ENCODE results near the gene FAM47E.
A peak's percentile ranks its signal among the peaks of the same experiment; 100 is the strongest.
"Not testable (repeated sequence)": the region's sequence is repeated elsewhere in the genome, so short reads cannot be mapped to it uniquely, and the experiment has no call there.

Gene FAM47E

GRCh38 chr4:76232681-76233080 lies 18.8 kb upstream of the FAM47E start:
- no peak for DNase-seq

- DNase-seq = no peak
Measured at GRCh38 chr4:76233083-76233482, 18.4 kb upstream of the FAM47E start.

GRCh38 chr4:76233529-76233928 lies 18.0 kb upstream of the FAM47E start:
- DNase-seq = no peak

GRCh38 chr4:76233967-76234678 lies 17.4 kb upstream of the FAM47E start:
- no peak for DNase-seq

- no peak for DNase-seq
Measured at GRCh38 chr4:76234679-76235044, 16.9 kb upstream of the FAM47E start.

GRCh38 chr4:76235407-76235806 lies 16.1 kb upstream of the FAM47E start:
- no peak for DNase-seq

- DNase-seq = no peak
Measured at GRCh38 chr4:76235915-76236314, 15.6 kb upstream of the FAM47E start.

GRCh38 chr4:76238236-76238635 lies 13.3 kb upstream of the FAM47E start:
- no peak for DNase-seq

GRCh38 chr4:76238701-76239100 lies 12.8 kb upstream of the FAM47E start:
- no peak for DNase-seq

- no peak for DNase-seq
Measured at GRCh38 chr4:76240236-76240635, 11.3 kb upstream of the FAM47E start.

- not testable (repeated sequence) for DNase-seq
Measured at GRCh38 chr4:76243877-76244276, 7.6 kb upstream of the FAM47E start.

GRCh38 chr4:76246025-76246424 lies 5.5 kb upstream of the FAM47E start:
- DNase-seq = no peak

GRCh38 chr4:76246852-76247251 lies 4.7 kb upstream of the FAM47E start:
- DNase-seq = no peak

GRCh38 chr4:76250962-76251361 lies 559 bp upstream of the FAM47E start:
- no peak for DNase-seq

GRCh38 chr4:76252271-76252653 lies 741 bp downstream of the FAM47E start:
- DNase-seq = no peak

GRCh38 chr4:76253511-76253910 lies 2.0 kb downstream of the FAM47E start:
- no peak for DNase-seq

- DNase-seq = no peak
Measured at GRCh38 chr4:76256032-76256431, 4.5 kb downstream of the FAM47E start.

- DNase-seq = no peak
Measured at GRCh38 chr4:76256968-76257367, 5.4 kb downstream of the FAM47E start.

- DNase-seq = no peak
Measured at GRCh38 chr4:76257824-76258223, 6.3 kb downstream of the FAM47E start.

- no peak for DNase-seq
Measured at GRCh38 chr4:76260571-76260970, 9.1 kb downstream of the FAM47E start.

- no peak for DNase-seq
Measured at GRCh38 chr4:76265631-76266218, 14.2 kb downstream of the FAM47E start.

GRCh38 chr4:76266627-76267026 lies 15.1 kb downstream of the FAM47E start:
- DNase-seq = no peak

- DNase-seq = no peak
Measured at GRCh38 chr4:76267811-76268210, 16.3 kb downstream of the FAM47E start.

- peak; percentile 43 for DNase-seq
Measured at GRCh38 chr4:76270244-76271175, 19.0 kb downstream of the FAM47E start.
